Fibroblast of skin of abdomen (primary cell): ENCODE results near the gene GABBR2. TPM values are rescaled to one million over a fixed set of nuclear protein-coding genes. Genes with fewer than 3 reads are reported as not detected.

Experiments
- DNase-seq: peaks from one replicate; pipeline ENCODE4 v3.0.0-alpha.2; 2013
- polyA plus RNA-seq, 2 experiments: library from polyadenylated mRNA; unstranded; fragments of 120-200 nt; gene quantifications; one replicate each; pipeline ENCODE4 v1.2.1, GENCODE V29; 2013; ENCODE audit not compliant: insufficient read length in 2 of 2

Gene GABBR2
- 0.75 TPM for polyA plus RNA-seq (2013, experiment 1 of 2; ENCODE audit: insufficient read length)
- polyA plus RNA-seq (2013, experiment 2 of 2; ENCODE audit: insufficient read length), result 0.42 TPM

DNA sequence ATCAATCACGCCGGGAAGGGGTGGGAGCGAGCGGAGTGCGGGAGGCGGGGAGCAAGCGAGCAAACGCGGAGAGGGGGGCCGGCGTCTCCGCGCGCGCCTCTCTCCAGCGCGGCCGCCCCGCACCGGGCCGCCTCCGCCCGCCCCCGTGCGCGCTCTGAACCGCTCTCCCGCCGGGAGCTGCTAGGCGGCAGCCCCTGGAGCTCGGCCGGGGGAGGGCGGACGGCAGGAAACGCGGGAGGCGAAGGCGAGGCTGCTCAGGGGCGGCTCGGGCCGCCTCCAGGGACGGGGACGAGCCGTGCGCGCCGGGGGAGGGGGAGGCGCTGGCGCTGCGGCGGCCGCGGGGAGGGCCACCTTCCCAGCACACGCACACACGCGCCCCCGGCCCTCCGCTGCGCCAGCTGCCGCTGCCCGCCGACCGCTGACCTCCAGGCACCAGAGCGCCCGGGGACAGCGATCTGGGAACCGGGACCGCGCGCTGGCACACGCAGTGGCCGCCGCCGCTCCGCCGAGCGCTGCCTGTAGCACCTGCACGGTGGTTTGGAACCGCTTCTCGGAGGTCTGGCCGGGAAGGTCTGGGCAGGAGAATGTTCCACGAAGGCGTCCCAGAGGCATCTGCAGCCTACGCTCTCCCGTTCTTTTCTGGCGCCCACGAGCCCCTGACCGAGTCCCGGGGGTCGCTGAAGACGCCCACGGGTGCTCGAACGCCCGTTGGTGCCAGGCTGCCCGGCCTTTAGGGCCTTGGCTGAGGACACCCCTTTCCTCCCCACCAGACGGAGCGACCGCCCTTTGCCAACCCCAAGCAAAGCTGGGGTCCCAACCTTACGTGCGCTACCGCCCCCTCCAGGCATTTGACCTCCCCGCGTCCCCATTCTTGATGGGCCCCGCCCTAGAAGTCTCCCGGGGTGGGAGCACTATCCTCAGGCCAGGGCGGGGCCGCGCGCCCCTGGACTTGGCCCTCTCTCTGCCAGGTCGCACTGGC, at the start of gene GABBR2:
GABBR2 (minus strand) TSS at position 3 of the 979 bp plus-strand sequence. CDS start 198 bp downstream, outside the sequence.
- no peak for DNase-seq

- no peak for DNase-seq
Observed at GRCh38 chr9:98755006-98755618, 46.4 kb upstream of the GABBR2 start.

- DNase-seq, result no peak
Observed at GRCh38 chr9:98751210-98751609, 42.5 kb upstream of the GABBR2 start.

DNA sequence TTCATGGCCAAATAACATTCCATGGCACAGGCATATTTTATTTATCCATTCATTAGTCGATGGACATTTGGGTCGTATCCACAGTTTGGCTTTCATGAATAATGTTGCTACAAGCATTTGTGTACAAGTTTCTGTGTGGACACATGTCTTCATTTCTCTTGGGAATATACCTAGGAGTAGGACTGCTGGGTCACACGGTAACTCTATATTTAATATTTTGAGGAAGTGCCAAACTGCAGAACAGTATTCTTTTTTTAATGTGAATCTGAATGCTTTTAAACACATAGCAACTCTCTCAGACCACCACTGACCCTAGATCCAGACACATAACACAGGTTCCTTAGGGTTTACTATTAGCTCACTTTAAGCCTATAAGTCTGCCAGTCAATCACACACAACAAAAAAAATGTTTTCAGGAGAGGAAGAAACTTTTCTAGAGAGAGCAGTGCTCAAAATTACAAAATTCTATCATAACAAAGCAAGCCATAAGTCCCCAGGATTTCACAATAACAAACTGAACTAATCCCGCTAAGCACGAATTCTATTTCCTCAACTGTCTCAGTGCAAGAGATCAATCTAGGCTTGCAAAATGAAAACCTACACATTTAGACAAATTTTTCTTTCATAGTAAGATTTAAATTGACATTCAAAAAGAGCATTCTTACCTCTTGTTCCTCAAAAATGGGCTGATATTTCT, 41.8 kb upstream of the GABBR2 start:
- DNase-seq, result no peak

DNA sequence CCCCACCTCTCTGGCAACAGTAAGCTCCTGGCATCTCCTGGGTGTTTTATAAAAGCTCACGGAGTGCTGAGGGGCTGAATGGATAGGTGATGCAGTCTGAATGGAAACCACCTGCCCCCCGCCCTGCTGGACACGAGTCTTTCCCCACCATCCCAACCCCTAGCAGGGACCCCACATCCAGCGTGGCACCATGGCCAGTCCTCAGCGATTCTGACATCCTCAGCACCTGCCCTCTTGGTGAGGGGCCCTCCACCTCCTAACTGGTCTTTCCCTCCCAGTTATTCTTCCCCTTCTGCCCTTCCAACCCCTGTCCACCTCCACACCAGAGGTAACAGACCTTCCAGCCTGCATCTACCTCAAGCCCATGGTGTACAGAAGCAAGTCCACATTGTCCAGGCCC, 38.7 kb upstream of the GABBR2 start:
- no peak for DNase-seq

GRCh38 chr9:98745470-98745869, 36.7 kb upstream of the GABBR2 start:
- DNase-seq, result no peak

GRCh38 chr9:98743818-98744611, 35.3 kb upstream of the GABBR2 start:
- no peak for DNase-seq

DNA sequence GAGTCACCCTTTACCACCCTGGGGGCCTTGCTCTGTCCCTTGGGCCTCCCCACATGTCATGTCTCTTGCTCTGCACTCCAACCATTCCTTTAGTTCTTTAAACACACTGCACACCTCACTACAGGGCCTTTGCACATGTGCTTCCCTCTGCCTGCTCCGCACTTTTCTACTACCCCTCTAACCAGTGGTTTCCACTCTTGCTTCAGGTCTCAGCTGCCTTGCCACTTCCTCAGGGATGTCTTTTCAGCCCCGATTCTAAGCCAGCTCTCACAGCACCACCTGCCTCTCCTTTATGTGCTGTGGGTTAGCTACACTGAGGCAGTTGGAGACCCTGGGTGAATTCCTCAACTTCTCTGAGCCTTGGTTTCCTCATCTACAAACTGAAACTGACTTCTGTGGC, 34.6 kb upstream of the GABBR2 start:
- no peak for DNase-seq

DNA sequence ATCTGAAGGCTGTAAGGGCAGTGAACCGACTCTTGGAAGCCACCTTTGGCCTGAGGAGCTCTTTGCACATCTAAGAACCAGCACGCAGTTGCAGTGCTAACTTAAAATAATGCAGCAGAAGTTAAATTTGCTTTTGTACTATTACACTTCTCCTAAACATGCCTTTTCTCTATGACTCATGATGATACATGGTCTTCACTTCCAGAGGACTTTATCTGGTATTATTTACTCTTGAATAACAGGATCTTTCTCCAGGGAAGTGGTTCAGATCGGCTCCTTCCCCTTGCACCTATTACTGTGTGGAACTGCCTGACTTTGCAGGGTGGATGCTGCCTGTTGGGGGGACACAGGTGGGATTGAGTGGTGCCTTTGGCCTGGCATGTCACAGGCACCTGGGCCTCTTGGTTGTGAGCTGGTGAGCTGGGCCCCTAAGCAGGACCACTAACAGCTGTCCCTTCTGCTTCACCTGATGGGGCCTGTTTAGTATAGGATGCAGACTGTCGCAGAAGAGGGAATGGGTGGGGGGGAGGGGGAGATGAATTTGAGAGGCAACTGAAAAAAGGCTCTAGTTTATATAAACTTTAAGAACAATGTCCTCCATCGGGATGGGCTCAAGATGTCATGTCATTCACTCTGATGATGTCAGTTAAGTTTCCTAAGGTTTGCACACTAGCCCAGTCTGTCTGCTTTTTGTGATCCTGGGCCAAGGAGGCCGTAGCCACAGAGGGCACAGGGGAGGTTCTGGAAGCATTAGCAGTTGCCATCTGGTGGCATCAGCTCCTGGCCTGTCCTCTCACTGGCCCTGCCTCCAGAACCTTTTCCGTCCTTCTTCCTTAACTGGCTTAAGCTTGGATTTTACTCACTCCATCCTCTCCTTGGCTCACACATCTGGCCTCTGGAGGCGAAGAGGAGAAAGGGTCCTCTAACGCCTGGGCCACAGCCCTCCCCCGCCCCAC, 33.9 kb upstream of the GABBR2 start:
- peak; percentile 37 for DNase-seq

GRCh38 chr9:98740226-98740881, 31.6 kb upstream of the GABBR2 start:
- DNase-seq, result no peak

GRCh38 chr9:98738741-98739140, 30.0 kb upstream of the GABBR2 start:
- DNase-seq, result no peak

- DNase-seq, result peak; percentile 5
Observed at GRCh38 chr9:98736226-98736625, 27.5 kb upstream of the GABBR2 start.

GRCh38 chr9:98732801-98733200, 24.1 kb upstream of the GABBR2 start:
- no peak for DNase-seq

DNA sequence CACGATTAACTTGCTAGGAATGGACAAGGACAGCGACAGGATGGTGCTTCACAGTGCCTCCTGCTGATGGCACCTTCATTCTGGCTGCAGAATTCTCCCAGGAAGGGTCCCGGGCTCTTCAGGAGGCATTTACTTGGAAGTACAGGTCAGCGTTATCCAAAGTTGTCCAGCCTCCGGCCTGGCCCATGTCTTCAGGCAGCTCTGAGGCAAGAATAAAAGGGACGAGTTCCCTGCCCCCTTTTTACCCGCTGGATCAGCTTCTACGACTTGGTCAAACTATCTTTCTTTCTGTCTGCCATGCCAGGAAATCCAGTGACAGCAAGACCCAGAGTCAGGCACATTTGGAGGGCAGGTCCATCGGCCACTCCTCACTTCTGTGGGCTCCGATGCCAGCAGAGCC, 23.4 kb upstream of the GABBR2 start:
- no peak for DNase-seq

- DNase-seq, result no peak
Observed at GRCh38 chr9:98730871-98731270, 22.1 kb upstream of the GABBR2 start.

DNA sequence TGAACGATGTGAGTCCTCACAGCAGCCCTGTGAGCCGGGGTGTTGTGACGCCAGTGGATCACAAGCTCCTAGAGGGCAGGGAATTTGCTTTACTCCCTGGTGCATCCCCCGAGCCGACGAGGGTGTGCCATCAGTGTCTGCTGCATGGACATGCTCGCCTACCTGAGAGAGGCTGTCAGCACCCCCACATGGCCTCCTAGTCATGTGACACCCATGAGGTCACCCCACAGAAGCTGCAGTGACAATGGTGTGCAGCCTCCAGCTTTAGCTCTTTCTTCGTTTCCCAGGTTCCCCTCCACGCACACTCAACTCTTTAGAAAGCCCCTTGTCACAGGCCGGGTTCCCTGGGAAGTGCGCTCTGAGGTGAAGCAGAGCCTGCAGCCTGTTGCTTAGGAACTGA, 19.8 kb upstream of the GABBR2 start:
- no peak for DNase-seq

DNA sequence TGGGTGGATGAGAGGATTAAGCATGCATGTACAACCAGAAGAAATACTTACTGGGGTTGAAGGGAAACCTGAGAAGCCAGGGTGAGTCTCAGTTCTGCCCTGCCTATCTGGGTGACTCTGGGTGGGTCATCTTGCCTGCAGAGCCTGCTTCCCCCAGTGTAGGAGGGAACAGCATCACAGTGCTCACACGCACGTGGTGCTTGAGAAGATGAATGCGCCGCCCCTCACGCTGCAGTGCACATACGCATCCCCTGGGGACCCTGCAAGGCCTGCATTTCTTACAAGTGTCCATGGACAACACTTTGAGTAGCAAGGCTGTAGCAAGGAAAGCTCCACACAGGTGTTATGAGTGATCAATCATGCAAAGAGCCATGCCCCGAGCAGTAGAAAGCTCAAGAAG, 18.7 kb upstream of the GABBR2 start:
- no peak for DNase-seq

DNA sequence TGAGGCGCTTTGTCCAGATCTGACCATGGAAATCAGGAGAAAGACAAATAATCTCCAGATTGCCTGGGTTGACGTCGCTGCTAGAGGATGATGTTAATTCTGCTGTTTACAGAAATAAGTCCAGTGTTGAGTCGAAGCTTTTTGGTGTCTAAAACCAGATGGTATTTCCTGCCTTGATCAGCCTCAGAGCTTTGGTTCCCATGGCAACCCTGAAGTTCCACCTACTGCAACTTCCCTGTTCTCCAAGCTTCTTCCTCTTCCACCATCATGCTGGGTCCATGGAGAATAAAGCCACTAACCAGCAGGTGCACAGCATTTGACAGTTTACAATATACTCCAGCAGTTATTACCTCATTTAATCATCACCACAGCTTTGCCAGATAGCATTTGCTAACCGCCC, 18.0 kb upstream of the GABBR2 start:
- DNase-seq, result peak; percentile 59

GRCh38 chr9:98724810-98725530, 16.2 kb upstream of the GABBR2 start:
- DNase-seq, result no peak

DNA sequence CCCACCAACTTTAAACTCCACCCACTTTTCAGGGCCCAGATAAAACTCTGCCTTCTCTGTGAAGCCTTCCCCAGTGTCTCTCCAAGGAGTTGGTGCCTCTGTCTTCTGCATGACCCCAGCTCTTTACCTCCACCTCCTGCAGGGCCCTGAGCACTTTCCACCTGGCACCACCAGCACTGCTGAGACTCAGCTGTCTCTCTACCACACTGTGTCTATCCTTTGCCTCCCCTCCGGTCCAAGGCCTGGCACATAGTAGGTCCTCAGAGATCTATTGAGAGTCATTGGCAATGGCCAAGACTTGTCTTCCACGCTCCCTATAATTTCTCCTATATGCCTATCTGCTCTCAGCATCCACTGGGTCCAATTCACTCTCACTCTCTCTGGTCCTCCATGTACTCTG, 12.9 kb upstream of the GABBR2 start:
- no peak for DNase-seq
